MCF 10A (cell line): ENCODE results near the gene GPA33. TPM values are rescaled to one million over a fixed set of nuclear protein-coding genes. Genes with fewer than 3 reads are reported as not detected.

Experiments used
- BruUV-seq: library from RNA; stranded (reverse); fragments of 400-500 nt; replicated peaks from 2 replicates; lab custom pipeline; 2021; lab: Mats Ljungman, UMichigan
- CTCF ChIA-PET: fragments of 300-600 bp; sonication (Branson Sonifier 250); formaldehyde crosslinking; extraction: SDS; loops from one replicate; lab custom pipeline; 2021; ENCODE audit warnings: antibody characterized with exemption, inconsistent platforms; lab: Yijun Ruan, JAX
- POLR2A ChIA-PET: fragments of 300-600, 350-650 bp; sonication (Branson Sonifier 250); formaldehyde crosslinking; extraction: SDS; loops from one replicate; lab custom pipeline; 2020; ENCODE audit warnings: antibody characterized with exemption, inconsistent platforms; lab: Yijun Ruan, JAX
- DNase-seq: peaks from one replicate; pipeline ENCODE4 v3.0.0-alpha.2; 2018; ENCODE audit not compliant: unreplicated experiment
- H3K27ac Mint-ChIP-seq: one replicate; pipeline ENCODE4 v1.8.0; 2022; ENCODE audit warnings: mild to moderate bottlenecking, low read depth, mixed read lengths; ENCODE audit not compliant: unreplicated experiment
- H3K27me3 Mint-ChIP-seq: one replicate; pipeline ENCODE4 v1.8.0; 2022; ENCODE audit warnings: mixed read lengths; ENCODE audit not compliant: insufficient read depth, unreplicated experiment
- H3K36me3 Mint-ChIP-seq: one replicate; pipeline ENCODE4 v1.8.0; 2022; ENCODE audit warnings: mild to moderate bottlenecking, moderate library complexity, mixed read lengths; ENCODE audit not compliant: insufficient read depth, unreplicated experiment
- H3K4me1 Mint-ChIP-seq: one replicate; pipeline ENCODE4 v1.8.0; 2022; ENCODE audit warnings: mixed read lengths; ENCODE audit not compliant: insufficient read depth, unreplicated experiment
- H3K4me3 Mint-ChIP-seq: one replicate; pipeline ENCODE4 v1.8.0; 2022; ENCODE audit warnings: mild to moderate bottlenecking, moderate library complexity, mixed read lengths; ENCODE audit not compliant: unreplicated experiment
- H3K9me3 Mint-ChIP-seq: one replicate; pipeline ENCODE4 v1.8.0; 2022; ENCODE audit warnings: mixed read lengths; ENCODE audit not compliant: unreplicated experiment
- intact Hi-C: fragments of 100-400 bp; cut with micrococcal nuclease; formaldehyde crosslinking; loops from 2 replicates; pipeline ENCODE4 v1.14.1; 2022
- total RNA-seq: library from RNA; stranded (reverse); gene quantifications from 2 replicates; pipeline ENCODE4 v1.2.3, GENCODE V29; 2022
- TF ChIP-seq, protein P1 (sequence below): fragments of 200-600 bp; IDR thresholded peaks from one replicate; pipeline ENCODE4 v1.8.0; 2022; ENCODE audit warnings: antibody characterized with exemption, mild to moderate bottlenecking; ENCODE audit not compliant: unreplicated experiment

Gene GPA33
- total RNA-seq, 1 experiment from 2014 or later, result not detected

DNA sequence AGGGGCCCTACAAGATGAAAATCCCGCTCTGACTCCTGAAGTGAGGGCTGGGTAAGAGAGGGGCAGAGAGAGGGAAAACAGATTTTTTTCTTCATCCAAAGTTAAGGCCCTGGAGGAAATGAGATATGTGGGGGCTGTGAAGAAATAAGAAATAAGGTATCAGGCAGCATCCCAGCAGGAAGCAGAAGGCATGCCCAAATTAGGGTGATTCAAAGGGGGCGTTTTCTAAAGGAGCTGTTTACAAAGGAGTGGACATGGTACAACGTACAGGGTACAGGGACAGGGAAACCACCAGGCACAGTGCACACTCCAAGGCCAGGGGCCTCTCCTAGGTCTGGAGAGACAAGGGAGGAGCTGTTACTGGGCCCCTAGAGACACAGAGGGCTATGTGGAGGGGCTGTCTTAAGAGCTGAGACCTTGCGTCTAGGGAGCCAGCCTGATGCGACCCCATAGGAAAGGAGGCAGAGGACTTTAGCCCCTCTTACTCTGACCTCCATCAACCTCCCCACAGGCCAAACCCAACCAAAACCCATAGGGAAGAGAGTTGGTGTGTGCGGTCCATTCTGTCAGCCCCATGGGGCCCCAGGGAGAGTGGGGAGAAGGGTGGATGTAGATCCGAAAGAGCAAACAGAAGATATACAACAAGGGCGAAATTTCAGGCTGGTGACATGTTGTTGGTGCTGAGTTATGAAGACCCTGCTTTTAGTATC lies 42.3 kb upstream of the GPA33 start:
- DNase-seq, result no peak
- intact Hi-C loops, result loop anchor here (5.0 kb wide), 1 partner anchor 310 kb away; no protein-coding TSS in a partner anchor
- Mint-ChIP-seq H3K4me3 (no peak overlapping the region), H3K36me3 (no peaks in the 10 kb centered on the region), H3K27ac (no peak overlapping the region), H3K27me3 (peaks cover 14% of the 10 kb centered on the region), H3K9me3 (no peaks in the 10 kb centered on the region), H3K4me1 (peaks cover 21% of the 10 kb centered on the region)
- BruUV-seq, result no TSS peak
- CTCF ChIA-PET, result interaction anchor here (0.6 to 18.0 kb wide), 4 partner anchors 12 to 520 kb away, joined by 3 to 259 read pairs (median 4); no protein-coding TSS in a partner anchor
- POLR2A ChIA-PET, result interaction anchor here (1.9 kb wide), 1 partner anchor 87 kb away, joined by 5 read pairs; the partner anchor contains the start of gene POU2F1
- TF ChIP-seq, protein P1, sequence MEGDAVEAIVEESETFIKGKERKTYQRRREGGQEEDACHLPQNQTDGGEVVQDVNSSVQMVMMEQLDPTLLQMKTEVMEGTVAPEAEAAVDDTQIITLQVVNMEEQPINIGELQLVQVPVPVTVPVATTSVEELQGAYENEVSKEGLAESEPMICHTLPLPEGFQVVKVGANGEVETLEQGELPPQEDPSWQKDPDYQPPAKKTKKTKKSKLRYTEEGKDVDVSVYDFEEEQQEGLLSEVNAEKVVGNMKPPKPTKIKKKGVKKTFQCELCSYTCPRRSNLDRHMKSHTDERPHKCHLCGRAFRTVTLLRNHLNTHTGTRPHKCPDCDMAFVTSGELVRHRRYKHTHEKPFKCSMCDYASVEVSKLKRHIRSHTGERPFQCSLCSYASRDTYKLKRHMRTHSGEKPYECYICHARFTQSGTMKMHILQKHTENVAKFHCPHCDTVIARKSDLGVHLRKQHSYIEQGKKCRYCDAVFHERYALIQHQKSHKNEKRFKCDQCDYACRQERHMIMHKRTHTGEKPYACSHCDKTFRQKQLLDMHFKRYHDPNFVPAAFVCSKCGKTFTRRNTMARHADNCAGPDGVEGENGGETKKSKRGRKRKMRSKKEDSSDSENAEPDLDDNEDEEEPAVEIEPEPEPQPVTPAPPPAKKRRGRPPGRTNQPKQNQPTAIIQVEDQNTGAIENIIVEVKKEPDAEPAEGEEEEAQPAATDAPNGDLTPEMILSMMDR, result no peak

GRCh38 chr1:167130829-167131510 lies 40.8 kb upstream of the GPA33 start:
- no peak overlapping the region for H3K4me3 Mint-ChIP-seq

DNA sequence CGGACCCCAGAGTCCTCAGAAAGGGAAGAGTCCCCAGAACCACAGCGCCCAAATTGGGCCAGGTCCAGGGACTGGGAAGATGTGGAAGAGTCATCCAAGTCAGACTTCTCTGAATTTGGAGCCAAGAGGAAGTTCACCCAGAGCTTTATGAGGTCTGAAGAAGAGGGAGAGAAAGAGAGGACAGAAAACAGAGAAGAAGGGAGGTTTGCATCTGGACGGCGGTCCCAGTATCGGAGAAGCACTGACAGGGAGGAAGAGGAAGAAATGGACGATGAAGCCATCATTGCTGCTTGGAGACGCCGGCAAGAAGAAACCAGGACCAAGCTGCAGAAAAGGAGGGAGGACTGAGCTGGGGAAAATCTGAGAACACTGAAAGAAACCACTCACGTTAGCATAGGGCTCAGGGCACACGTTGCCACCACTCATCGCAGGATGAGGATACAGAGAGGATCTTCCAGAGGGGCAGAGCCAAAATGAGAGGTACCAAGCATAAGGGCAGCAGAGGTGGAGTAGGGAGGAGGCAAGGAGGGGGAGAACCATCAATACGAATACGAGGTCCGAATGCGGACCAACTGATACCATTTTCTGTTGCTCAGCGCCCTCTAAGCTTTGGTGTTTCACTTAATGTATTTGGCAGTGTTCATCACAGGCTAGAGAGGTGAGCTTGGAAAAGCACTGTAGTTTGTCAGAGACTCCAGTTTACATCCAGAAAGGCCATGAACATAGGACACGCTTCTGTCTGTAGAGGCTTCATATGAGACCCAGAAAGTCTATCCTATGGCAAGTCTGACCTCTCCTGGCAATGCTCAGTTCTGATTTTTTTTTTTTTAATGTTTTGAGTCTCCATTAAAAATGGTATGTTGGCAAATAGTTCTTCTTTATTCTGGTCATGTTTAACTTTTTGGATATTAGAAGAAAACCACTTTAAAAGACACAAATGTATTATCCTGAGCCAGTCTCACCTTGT lies 38.4 kb upstream of the GPA33 start:
- Mint-ChIP-seq H3K27ac (no peak overlapping the region), H3K9me3 (no peaks in the 10 kb centered on the region), H3K36me3 (no peaks in the 10 kb centered on the region), H3K27me3 (peaks cover 33% of the 10 kb centered on the region), H3K4me3 (no peak overlapping the region), H3K4me1 (no peaks in the 10 kb centered on the region)
- TF ChIP-seq, protein P1, result peak; percentile 43
- intact Hi-C loops, result loop anchor here (1.0 to 10.0 kb wide), 4 partner anchors 62 to 404 kb away; partner anchors contain the start of gene POU2F1
- BruUV-seq, result no TSS peak
- ChIA-PET POLR2A (no interaction called here), CTCF (interaction anchor here (0.5 to 18.0 kb wide), 20 partner anchors 9 to 517 kb away, joined by 3 to 259 read pairs (median 3); partner anchors contain the start of gene POU2F1)
- DNase-seq, result peak; percentile 31

More at GRCh38 chr1:167130829-167131510, 40.8 kb upstream of the GPA33 start:
- Mint-ChIP-seq H3K27ac (no peak overlapping the region), H3K9me3 (no peaks in the 10 kb centered on the region), H3K4me1 (peaks cover 15% of the 10 kb centered on the region), H3K36me3 (no peaks in the 10 kb centered on the region), H3K27me3 (peaks cover 28% of the 10 kb centered on the region)
- TF ChIP-seq, protein P1, result no peak
- intact Hi-C loops, result loop anchor here (5.0 kb wide), 1 partner anchor 311 kb away; no protein-coding TSS in a partner anchor
- DNase-seq, result no peak
- ChIA-PET CTCF (interaction anchor here (0.9 to 18.0 kb wide), 7 partner anchors 8 to 221 kb away, joined by 3 to 259 read pairs (median 7); no protein-coding TSS in a partner anchor), POLR2A (interaction anchor here (0.7 to 1.9 kb wide), 3 partner anchors 8 to 97 kb away, joined by 3 to 5 read pairs (median 4); partner anchors contain the start of gene POU2F1)
- no TSS peak for BruUV-seq
